Raji (cell line): Measurements from ENCODE around the gene CACNA2D4.

ENCODE experiments used
- POLR2A ChIP-seq: IDR thresholded peaks from 2 replicates; pipeline ENCODE4 v1.6.1; 2011; ENCODE audit warnings: low read depth, low read length, control low read depth; ENCODE audit not compliant: insufficient read depth

Gene CACNA2D4

GRCh38 chr12:1876086-1876485, 42.4 kb downstream of the CACNA2D4 start:
- TF ChIP-seq POLR2A, result no peak

DNA sequence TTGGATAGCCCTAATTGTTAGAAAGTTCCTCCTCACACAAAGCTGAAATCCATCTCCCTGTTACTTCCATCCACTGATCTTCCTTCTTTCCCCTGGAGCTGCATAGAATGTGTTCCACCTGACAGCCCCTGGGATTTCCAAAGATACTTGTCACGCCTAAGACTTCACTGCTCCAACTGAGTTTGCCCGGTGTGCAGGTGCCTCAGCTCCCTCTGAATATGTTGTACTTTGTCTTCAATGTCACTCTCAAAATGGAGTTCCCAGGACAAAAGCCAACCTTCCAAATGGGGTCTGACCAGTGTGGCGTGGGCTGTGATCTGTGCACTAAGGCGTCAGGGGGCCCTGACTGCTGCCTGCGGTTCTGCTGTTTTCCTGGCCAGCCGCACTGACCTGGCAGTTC, 42.8 kb downstream of the CACNA2D4 start:
- no peak for TF ChIP-seq POLR2A

GRCh38 chr12:1873531-1874510, 44.6 kb downstream of the CACNA2D4 start:
- TF ChIP-seq POLR2A, result no peak

DNA sequence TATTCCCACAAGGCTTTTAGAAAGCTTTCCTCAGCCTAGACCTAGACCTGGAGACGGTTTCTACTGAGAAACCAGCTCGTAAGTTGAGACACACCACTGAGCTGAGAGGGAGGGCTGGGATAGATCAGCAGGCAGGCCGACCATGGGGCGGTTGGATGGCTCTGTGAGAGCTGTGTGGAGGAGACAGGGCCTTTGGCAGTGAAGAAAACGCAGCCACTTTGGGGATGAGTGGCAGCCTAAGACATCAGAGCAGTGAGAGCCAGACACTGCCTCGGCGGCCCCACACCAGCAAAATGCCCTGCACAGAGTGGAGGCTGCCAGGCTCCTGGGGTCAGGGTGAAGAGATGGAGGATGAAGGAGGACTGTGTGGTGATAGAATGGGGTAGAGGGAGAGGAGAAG, 46.0 kb downstream of the CACNA2D4 start:
- TF ChIP-seq POLR2A, result no peak

- no peak for TF ChIP-seq POLR2A
Observed at GRCh38 chr12:1872001-1872400, 46.5 kb downstream of the CACNA2D4 start.

- no peak for TF ChIP-seq POLR2A
Observed at GRCh38 chr12:1870998-1871917, 47.2 kb downstream of the CACNA2D4 start.

GRCh38 chr12:1870086-1870485, 48.4 kb downstream of the CACNA2D4 start:
- TF ChIP-seq POLR2A, result no peak

DNA sequence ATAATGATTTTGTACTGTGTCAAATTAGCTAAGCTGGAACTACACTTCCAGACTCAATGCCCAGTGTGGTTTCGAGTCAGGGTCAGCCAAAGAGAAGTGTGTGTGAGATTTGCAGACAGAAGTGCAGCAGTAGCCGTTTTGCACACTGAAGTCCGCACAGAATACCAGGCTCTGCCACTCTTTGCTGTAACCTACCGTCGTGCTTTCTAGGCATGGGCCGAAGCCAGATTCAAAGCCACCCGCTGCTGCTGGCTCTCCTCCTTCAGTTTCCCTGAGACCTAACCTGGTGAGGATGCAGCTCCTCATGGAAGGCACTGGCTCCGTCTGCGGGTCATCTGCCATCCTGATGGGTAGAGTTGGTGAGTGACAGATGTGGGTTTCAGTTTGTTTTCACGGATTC, 49.3 kb downstream of the CACNA2D4 start:
- no peak for TF ChIP-seq POLR2A

- TF ChIP-seq POLR2A, result no peak
Observed at GRCh38 chr12:1865284-1865866, 53.1 kb downstream of the CACNA2D4 start.

DNA sequence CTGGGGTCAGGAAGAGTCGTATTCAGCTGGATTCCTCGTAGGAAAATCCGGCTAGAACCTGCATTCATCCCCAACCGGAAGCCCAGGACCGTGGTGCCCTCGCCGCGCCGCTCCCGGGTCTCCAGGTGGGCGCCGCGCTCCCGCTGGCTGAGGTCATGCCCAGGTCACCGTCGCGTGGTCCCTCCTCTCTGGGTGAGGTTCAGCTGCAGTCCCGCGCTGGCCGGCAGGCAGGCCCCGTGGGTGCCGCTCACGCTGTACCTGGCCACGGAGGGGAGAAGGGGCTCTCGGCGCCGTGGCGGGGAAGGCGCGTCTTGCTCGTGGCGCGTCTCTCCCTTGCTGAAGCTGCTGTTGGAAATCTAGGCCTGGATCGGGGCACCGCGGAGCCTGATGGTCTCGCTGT, 53.6 kb downstream of the CACNA2D4 start:
- no peak for TF ChIP-seq POLR2A

DNA sequence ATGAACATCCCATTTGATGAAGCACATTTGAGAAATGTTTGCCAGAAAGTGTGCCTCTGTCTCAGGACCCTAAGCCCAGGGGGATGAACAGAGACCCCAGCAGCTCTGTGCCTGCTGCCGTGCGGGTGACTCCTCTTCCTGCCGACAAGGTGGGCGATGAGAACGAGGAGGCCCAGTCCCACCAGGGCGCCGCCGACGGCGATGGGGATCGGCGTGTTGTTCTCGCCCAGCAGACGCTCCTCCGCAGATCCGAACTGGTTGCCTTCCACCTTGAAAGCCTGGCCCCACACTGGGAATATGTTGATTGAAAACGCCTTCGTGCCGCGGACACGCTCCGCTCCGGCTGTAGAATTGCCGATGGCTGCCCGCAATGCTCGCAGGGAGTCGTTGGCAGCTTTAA, 54.0 kb downstream of the CACNA2D4 start:
- no peak for TF ChIP-seq POLR2A

GRCh38 chr12:1863823-1864222, 54.6 kb downstream of the CACNA2D4 start:
- no peak for TF ChIP-seq POLR2A

- no peak for TF ChIP-seq POLR2A
Observed at GRCh38 chr12:1862973-1863372, 55.5 kb downstream of the CACNA2D4 start.

- no peak for TF ChIP-seq POLR2A
Observed at GRCh38 chr12:1859643-1860042, 58.8 kb downstream of the CACNA2D4 start.

DNA sequence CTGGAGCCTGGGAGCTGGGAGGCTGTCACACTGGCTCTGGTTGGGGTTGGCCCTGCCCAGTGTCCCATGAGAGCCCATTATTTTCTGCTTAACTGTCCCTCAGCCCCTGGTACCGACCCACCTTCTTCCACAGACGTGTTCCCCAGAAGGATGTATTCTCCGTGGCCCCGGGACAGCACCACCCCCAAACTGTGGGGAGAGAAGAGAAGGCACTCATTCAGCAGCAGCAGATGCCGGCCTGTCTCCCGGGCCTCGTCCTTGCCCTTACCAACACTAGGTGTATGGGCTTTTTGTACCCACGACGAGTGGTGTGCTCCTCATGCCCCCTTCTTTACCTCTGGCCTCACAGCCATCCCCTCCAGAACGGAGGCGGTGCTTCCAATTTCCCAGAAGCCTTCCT, 60.0 kb downstream of the CACNA2D4 start:
- TF ChIP-seq POLR2A, result no peak
